Measurements from ENCODE around the gene PAPSS2. TPM values are rescaled to one million over a fixed set of nuclear protein-coding genes. Genes with fewer than 3 reads are reported as not detected.

Gene PAPSS2
- total RNA-seq, 2 experiments from 2014 or later: not detected

DNA sequence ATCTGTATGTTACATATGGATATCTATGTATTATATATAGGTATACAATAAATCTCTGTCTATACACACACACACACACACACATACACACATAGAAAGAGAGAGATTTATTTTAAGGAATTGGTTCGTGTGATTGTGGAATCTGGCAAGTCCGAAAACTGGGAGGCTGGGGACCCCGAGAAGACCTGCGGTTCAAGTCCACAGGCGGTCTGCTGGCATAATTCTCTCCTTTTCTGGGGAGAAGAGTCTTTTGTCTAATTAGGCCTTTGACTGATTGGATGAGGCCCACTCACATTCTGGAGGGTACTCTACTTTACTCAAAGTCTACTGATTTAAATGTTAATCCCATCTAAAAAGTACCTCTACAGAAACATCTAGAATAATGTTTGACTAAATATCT is 65.1 kb downstream of the PAPSS2 start:
- Histone ChIP-seq H2AFZ (ENCODE audit: low read length) (no peak overlapping the region), H3K79me2 (ENCODE audit: insufficient read depth, low read depth, low read length) (no peaks in the 10 kb centered on the region), H3K27ac (ENCODE audit: low read depth, low read length, poor library complexity, severe bottlenecking) (no peak overlapping the region), H3K9me2 (ENCODE audit: insufficient read depth, low read length) (no peaks in the 10 kb centered on the region), H3K4me1 (ENCODE audit: insufficient read depth, low read length, poor library complexity, severe bottlenecking) (peaks cover 13% of the 10 kb centered on the region), H4K20me1 (ENCODE audit: insufficient read depth, low read length) (no peaks in the 10 kb centered on the region), H3K4me2 (ENCODE audit: low read length) (no peak overlapping the region), H3K4me3 (ENCODE audit: low read depth, low read length, poor library complexity, severe bottlenecking) (no peak overlapping the region), H3K9me3 (ENCODE audit: low read length) (no peaks in the 10 kb centered on the region), H3K36me3 (ENCODE audit: insufficient read depth, low read length) (no peaks in the 10 kb centered on the region)
- ChIA-PET CTCF (ENCODE audit: unreplicated experiment) (no interaction called here), POLR2A (no interaction called here)
- intact Hi-C loops (cut with micrococcal nuclease; ENCODE audit: unreplicated experiment): no loop called here
- BruUV-seq (replicated peaks): no TSS peak
- no peak for TF ChIP-seq EZH2phosphoT487 (IDR thresholded peaks at IDR 0.05; ENCODE audit: borderline replicate concordance, low read depth, low read length)
- TF ChIP-seq, protein P1, sequence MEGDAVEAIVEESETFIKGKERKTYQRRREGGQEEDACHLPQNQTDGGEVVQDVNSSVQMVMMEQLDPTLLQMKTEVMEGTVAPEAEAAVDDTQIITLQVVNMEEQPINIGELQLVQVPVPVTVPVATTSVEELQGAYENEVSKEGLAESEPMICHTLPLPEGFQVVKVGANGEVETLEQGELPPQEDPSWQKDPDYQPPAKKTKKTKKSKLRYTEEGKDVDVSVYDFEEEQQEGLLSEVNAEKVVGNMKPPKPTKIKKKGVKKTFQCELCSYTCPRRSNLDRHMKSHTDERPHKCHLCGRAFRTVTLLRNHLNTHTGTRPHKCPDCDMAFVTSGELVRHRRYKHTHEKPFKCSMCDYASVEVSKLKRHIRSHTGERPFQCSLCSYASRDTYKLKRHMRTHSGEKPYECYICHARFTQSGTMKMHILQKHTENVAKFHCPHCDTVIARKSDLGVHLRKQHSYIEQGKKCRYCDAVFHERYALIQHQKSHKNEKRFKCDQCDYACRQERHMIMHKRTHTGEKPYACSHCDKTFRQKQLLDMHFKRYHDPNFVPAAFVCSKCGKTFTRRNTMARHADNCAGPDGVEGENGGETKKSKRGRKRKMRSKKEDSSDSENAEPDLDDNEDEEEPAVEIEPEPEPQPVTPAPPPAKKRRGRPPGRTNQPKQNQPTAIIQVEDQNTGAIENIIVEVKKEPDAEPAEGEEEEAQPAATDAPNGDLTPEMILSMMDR (conservative IDR thresholded peaks at IDR 0.05; ENCODE audit: low read length): no peak
- no peak for DNase-seq (ENCODE audit: low spot score)

DNA sequence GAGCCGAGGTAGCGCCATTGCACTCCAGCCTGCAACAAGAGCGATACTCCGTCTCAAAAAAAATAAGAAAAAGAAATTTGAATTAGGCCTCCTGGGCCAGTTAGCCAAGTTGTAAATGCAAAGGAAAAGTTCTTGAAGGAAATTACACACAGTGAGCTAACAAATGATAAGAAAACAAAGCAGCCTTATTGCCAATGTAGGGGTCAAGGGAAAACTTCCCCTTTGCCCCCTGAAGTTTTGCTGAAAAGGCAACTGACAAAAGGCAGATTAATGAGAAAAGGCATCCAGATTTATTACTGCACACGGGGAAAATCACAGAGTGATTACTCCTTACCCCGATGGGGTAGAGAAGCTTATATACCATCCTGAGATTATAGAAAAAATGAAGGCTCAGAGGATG is 70.3 kb downstream of the PAPSS2 start:
- no peaks in the 10 kb centered on the region for H4K20me1 ChIP-seq (ENCODE audit: insufficient read depth, low read length)

DNA sequence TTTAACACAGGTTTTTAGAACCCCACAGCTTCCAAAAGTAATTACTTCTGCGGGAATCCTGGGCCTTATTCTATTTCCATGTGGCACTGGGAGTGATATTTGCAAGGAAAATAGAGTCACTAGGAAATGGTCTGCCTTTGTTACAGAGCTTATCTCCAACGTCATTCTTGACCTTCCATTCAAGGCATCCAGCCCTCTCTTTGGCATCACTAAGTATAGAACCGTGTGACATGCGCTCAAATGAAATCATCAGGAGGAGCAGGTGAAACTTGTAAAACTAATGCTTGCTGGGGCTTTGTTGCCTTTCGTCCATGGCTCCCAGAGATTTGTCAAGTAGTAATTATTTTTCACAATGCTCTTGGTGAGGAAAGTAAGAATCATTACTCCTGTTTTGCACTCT is 73.4 kb downstream of the PAPSS2 start:
- TF ChIP-seq, protein P1 (conservative IDR thresholded peaks at IDR 0.05; ENCODE audit: low read length): no peak
- no peak for TF ChIP-seq EZH2phosphoT487 (IDR thresholded peaks at IDR 0.05; ENCODE audit: borderline replicate concordance, low read depth, low read length)
- no peak overlapping the region for H2AFZ ChIP-seq (ENCODE audit: low read length)
- ChIA-PET POLR2A (interaction anchor here (1.2 kb wide), 1 partner anchor 11 kb away, joined by 3 read pairs; no protein-coding TSS in a partner anchor), CTCF (ENCODE audit: unreplicated experiment) (no interaction called here)
- H3K4me3 ChIP-seq (ENCODE audit: low read depth, low read length, poor library complexity, severe bottlenecking): no peak overlapping the region
- intact Hi-C loops (cut with micrococcal nuclease; ENCODE audit: unreplicated experiment): no loop called here
- H4K20me1 ChIP-seq (ENCODE audit: insufficient read depth, low read length): no peaks in the 10 kb centered on the region
- no peaks in the 10 kb centered on the region for H3K9me3 ChIP-seq (ENCODE audit: low read length)
- no peaks in the 10 kb centered on the region for H3K79me2 ChIP-seq (ENCODE audit: insufficient read depth, low read depth, low read length)
- no peak overlapping the region for H3K27ac ChIP-seq (ENCODE audit: low read depth, low read length, poor library complexity, severe bottlenecking)
- no TSS peak for BruUV-seq (replicated peaks)
- H3K9me2 ChIP-seq (ENCODE audit: insufficient read depth, low read length): no peaks in the 10 kb centered on the region
- no peak for DNase-seq (ENCODE audit: low spot score)
- no peaks in the 10 kb centered on the region for H3K36me3 ChIP-seq (ENCODE audit: insufficient read depth, low read length)
- H3K4me1 ChIP-seq (ENCODE audit: insufficient read depth, low read length, poor library complexity, severe bottlenecking): no peaks in the 10 kb centered on the region
- H3K4me2 ChIP-seq (ENCODE audit: low read length): no peak overlapping the region

More for the DNA sequence above, 70.3 kb downstream of the PAPSS2 start:
- H3K4me2 ChIP-seq (ENCODE audit: low read length): no peak overlapping the region
- ChIA-PET POLR2A (interaction anchor here (0.7 to 1.5 kb wide), 4 partner anchors 10 to 753 kb away, joined by 3 to 4 read pairs (median 3); no protein-coding TSS in a partner anchor), CTCF (ENCODE audit: unreplicated experiment) (no interaction called here)
- TF ChIP-seq, protein P1 (conservative IDR thresholded peaks at IDR 0.05; ENCODE audit: low read length): no peak
- no peak for TF ChIP-seq EZH2phosphoT487 (IDR thresholded peaks at IDR 0.05; ENCODE audit: borderline replicate concordance, low read depth, low read length)
- no peak overlapping the region for H2AFZ ChIP-seq (ENCODE audit: low read length)
- H3K27ac ChIP-seq (ENCODE audit: low read depth, low read length, poor library complexity, severe bottlenecking): no peak overlapping the region
- H3K9me3 ChIP-seq (ENCODE audit: low read length): no peaks in the 10 kb centered on the region
- DNase-seq (ENCODE audit: low spot score): no peak
- H3K4me3 ChIP-seq (ENCODE audit: low read depth, low read length, poor library complexity, severe bottlenecking): no peak overlapping the region
- no peaks in the 10 kb centered on the region for H3K4me1 ChIP-seq (ENCODE audit: insufficient read depth, low read length, poor library complexity, severe bottlenecking)
- no TSS peak for BruUV-seq (replicated peaks)
- no peaks in the 10 kb centered on the region for H3K9me2 ChIP-seq (ENCODE audit: insufficient read depth, low read length)
- H3K79me2 ChIP-seq (ENCODE audit: insufficient read depth, low read depth, low read length): no peaks in the 10 kb centered on the region
- intact Hi-C loops (cut with micrococcal nuclease; ENCODE audit: unreplicated experiment): no loop called here
- H3K36me3 ChIP-seq (ENCODE audit: insufficient read depth, low read length): no peaks in the 10 kb centered on the region
